Mucosa of gallbladder (tissue), 1 donor: ENCODE data around the gene MCAM. TPM values are rescaled to one million over a fixed set of nuclear protein-coding genes. Genes with fewer than 3 reads are reported as not detected.

Experiments
- DNase-seq: peaks from one replicate; pipeline ENCODE4 v3.0.0-alpha.2; 2020; ENCODE audit warnings: low spot score
- total RNA-seq: library from RNA; stranded (reverse); gene quantifications from one replicate; pipeline ENCODE4 v1.2.1, GENCODE V29; 2021
- donor health status: DM: no; HTN: no; CAD: no.

The MCAM gene
- total RNA-seq, 1 donor from 2014 or later: 130 TPM

- DNase-seq: no peak
These were observed 12.4 kb upstream of the MCAM start for GRCh38 chr11:119329320-119329719.

GRCh38 chr11:119324189-119324588 is 7.3 kb upstream of the MCAM start:
- no peak for DNase-seq

GRCh38 chr11:119323532-119324033 is 6.7 kb upstream of the MCAM start:
- DNase-seq: peak; percentile 75

GRCh38 chr11:119322921-119323531 is 6.1 kb upstream of the MCAM start:
- no peak for DNase-seq

DNA sequence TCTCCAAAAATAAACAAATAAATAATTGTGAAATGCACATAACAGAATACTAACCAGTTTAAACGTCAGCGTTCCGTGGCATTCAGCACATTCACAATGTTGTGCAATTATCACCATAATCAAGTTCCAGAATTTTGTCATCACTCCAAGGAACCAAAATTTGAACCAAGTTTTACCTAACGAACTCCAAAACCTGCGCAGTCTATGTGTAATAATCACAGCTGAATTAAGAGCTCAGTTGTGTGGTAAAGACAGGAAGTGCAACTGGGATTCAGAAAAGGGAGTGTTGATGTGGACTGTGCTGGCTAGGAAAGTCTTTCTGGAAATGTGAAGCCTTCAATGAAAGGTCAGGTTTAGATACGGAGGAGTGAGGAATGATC is 5.4 kb upstream of the MCAM start:
- no peak for DNase-seq

DNA sequence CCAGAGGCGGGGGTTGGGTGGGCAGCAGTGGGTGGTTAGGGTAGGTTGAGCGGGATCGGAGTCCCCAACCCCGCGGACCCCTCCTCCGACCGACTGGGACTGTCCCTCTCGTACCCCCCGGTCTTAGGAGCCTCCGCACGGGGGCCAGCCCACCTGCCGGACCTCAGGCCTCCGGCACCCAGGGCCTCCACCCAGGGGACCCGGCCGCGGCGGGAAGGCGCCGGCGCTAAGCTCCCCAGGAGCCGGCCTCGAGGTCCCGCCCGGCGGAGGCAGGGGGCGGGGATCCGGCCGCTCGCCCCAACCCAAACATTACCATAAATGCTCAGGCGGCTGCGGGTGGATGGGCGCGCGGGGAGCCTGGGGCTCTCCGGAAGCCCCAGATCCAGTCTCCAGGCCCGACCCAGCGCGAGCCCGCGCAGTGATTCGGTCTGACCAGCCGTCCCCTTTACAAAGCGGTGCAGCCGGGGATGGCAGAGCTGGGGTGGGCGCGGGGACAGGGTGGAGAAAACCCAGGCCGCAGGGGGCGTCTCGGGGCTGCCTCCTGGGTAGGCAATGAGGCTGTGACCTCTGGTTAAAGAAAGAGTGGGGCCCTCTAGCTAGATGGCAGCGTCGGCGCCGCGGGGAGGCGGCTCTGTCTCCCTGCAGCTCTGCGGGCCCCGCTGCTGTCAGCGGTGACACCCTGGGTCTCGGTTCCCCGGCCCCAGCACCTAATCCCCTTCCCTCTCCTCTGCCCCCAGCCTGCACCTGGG is 4.0 kb upstream of the MCAM start:
- DNase-seq: no peak

DNA sequence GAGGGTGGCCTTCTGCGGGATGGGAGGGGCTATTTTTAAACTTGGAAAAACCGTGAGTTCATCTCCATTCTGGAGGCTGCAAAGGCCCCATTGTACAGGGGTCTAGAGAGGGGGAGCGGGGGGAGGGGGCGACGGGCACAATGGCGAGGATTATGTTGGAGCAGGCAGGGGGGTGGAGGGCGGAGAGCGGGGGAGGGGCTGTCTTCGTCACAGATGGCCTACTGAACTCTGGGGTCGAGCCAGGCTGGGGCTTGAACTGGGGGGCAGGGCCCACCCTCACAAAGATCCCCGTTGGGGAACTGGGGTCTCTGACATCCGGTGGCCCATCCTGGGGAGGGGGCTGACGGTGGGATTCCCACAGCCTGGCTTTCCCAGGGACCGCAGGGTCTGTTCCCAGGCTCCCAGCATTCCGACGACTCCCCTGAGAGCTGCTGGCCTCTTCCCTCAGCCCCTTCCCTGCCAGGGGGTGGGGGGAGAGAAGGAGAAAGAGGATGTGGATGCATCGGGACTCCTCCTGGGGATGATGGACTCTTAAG is 3.4 kb upstream of the MCAM start:
- no peak for DNase-seq

GRCh38 chr11:119319700-119320239 is 2.8 kb upstream of the MCAM start:
- no peak for DNase-seq

GRCh38 chr11:119319136-119319699 is 2.3 kb upstream of the MCAM start:
- DNase-seq: no peak

- DNase-seq: no peak
These were observed 1.6 kb upstream of the MCAM start for GRCh38 chr11:119318240-119319135.

DNA sequence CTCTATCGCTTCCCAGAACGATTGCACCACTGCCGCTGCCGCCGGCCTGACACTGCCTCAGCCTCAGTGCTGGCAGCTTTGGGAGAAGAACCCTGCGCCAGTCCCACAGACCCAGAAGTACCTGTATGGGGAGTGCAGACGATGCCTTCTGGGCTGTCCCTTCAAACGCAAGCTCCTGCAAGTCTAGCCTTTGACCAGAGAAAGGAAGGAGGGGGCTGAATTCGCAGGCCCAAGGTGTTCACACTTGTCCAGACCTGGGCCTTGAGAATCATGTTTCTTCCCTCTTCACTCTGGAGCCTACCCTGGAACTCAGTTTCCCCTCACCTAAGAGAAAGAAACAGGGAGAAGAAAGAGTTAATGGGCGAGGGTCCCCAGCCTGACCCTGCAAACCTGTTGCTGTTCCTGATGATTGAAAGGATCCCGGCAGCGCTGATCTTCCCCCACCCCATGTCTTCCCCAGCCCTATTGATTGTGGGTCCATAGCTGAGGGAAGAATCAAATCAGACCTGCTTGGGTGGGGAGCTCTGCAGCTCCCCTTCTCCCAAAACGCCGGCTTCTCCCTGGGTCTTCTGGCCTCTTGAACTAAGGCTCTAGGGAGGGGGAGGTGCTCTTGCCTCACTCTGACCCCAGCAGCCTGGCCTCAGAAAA is 786 bp upstream of the MCAM start:
- no peak for DNase-seq

- no peak for DNase-seq
These were observed 758 bp downstream of the MCAM start for GRCh38 chr11:119316016-119316728.

GRCh38 chr11:119315131-119316015 is 1.6 kb downstream of the MCAM start:
- DNase-seq: no peak

DNA sequence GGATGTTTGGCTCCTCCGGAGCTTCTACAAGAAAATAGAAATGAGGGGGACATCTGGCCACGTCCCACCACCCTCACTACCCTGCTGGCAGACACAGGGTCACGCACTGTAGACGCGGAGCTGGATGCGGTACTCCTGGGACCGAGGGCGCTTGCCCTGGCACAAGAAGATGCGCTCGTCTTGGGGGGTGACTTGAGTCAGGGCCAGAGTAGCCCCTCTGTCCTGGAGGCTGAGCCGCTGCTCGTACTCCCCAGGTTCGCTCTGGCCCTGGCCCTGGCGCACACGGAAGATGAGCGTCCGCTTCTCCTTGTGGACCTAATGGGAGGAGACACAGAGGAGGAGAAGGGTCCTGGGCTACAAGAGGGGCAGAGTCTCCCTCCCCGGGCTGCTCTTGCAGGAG is 2.2 kb downstream of the MCAM start:
- no peak for DNase-seq

DNA sequence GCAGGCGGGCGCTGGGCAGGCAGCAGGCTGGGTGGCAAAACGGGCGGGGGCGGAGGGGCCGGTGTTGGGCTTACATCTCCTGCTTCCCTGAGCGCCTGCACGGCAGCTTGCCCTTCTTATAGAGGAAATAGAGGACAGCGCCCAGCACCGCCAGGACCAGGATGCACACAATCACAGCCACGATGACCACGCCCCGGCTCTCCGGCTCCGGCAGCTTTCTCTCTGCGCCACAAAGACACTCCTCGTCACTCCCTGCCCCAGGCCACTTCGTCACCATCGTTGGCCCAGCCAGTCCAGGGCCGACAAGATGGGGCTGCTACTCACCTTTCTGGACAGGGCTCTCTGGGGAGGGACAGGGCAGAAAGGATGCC is 6.3 kb downstream of the MCAM start:
- no peak for DNase-seq

DNA sequence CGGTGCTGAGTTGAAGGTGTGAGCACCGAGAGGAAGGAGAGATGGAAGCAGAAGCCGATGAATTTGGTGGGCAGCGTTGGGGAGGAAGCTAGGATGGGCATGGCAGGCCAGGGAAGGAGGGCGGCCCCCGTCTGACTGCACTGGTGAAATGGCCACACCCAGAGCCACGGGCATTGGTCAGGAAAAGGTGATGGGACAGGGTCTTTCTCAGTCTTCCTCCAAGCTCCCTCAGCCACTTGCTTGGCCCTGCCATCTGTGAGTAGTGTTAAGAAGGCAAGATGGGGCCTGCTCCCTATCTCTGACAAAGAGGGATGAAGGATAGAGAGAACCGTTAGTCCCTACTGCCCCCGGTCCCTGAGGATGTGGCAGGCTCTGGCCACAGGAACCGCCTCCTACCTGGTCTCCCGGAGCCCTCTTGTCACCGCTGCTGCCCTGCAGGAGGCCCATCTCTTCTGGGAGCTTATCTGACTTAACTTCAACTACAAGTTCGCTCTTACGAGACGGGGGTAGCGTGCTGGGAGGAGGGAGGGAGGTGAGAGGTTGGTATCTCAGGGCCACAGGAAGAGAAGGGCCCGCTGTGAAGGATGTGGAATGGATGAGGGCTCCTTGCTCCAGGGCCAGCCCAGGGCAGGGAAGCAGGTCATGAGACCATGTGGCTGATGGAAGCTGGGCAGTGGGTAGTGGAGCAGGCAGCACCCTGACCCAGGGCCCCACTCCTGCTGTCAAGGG is 6.8 kb downstream of the MCAM start:
- DNase-seq: no peak

GRCh38 chr11:119309411-119309810 is 7.5 kb downstream of the MCAM start:
- no peak for DNase-seq

DNA sequence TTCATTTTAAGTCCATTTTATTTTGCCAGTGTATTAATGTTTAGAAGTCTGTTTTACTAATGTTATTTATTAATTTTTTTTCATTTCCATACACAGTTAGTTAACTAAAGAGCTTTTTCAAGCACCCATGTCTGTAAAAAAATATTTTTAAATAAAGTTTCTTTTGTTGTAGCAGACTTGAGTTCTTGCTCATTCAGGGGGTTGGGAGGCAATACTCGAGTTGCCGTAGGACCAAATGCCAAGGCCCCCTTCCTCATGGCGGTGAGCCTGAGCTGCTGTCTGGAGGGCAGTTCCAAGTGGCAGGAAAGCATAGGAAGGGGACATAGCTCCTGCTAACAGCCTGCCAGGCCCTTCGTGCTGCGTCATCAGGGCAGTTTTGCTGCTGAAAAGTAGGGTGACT is 9.0 kb downstream of the MCAM start:
- no peak for DNase-seq

DNA sequence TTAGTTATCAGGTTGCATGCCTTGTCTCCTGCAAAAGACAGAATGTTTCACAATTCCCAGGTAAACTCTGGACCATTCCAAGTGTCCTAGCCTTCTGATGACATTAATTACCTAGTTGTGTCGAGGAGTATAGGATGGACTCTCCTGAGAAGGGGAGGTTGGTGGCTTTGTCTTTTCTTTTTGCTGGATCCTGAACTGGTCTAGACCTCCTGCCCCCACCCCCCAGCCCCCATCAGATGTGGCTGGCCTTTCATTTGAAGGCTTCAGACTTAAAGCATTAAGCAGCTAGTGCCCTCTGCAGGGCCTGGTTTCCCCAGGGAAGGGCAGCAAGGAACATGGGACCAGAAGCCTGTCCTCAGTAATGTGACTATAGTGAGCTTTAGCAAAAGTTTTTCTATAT is 9.7 kb downstream of the MCAM start:
- DNase-seq: no peak
